ENCODE results near the gene FCER2.

DNA sequence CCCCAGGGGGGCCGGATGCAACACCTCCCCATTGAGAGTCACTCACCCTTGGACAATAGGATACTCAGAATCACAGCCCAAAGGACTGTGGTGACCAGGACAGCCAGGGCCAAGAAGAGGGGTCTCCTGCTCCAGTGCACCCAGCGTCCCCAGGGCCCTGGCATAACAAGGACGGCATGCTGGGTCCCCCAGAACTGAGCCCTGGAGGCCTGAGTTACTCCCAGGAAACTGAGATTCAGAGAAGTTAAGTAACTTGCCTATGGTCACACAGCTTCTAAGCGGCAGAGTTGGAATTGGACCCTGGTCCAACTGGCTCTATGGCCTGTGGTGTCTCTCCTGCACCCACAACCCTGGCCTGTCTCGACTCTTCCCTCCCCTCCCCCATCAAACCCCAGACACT is 29.7 kb upstream of the FCER2 start:
- TF ChIP-seq, protein P1, sequence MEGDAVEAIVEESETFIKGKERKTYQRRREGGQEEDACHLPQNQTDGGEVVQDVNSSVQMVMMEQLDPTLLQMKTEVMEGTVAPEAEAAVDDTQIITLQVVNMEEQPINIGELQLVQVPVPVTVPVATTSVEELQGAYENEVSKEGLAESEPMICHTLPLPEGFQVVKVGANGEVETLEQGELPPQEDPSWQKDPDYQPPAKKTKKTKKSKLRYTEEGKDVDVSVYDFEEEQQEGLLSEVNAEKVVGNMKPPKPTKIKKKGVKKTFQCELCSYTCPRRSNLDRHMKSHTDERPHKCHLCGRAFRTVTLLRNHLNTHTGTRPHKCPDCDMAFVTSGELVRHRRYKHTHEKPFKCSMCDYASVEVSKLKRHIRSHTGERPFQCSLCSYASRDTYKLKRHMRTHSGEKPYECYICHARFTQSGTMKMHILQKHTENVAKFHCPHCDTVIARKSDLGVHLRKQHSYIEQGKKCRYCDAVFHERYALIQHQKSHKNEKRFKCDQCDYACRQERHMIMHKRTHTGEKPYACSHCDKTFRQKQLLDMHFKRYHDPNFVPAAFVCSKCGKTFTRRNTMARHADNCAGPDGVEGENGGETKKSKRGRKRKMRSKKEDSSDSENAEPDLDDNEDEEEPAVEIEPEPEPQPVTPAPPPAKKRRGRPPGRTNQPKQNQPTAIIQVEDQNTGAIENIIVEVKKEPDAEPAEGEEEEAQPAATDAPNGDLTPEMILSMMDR (IDR thresholded peaks at IDR 0.05; ENCODE audit: borderline replicate concordance, extremely low read depth, low read length, poor library complexity, severe bottlenecking): no peak
- TF ChIP-seq EZH2 (IDR thresholded peaks at IDR 0.05; ENCODE audit: borderline replicate concordance, low read depth, low read length, severe bottlenecking): no peak
